GM12865 (cell line): ENCODE data around the gene IGFBP7.
"Not testable (repeated sequence)": the region's sequence is repeated elsewhere in the genome, so short reads cannot be mapped to it uniquely, and the experiment has no call there.

Experiments used
- DNase-seq: peaks from one replicate; pipeline ENCODE4 v3.0.0; 2010; ENCODE audit warnings: low read depth
- H3K4me3 ChIP-seq: 2 replicates; pipeline ENCODE4 v1.5.1; 2011; ENCODE audit warnings: mild to moderate bottlenecking, low read depth, low read length, control low read depth
- TF ChIP-seq, protein P1 (sequence below): IDR thresholded peaks from 2 replicates; pipeline ENCODE4 v1.5.1; 2011; ENCODE audit warnings: low read length, control low read depth, low read depth, inconsistent platforms; ENCODE audit not compliant: insufficient read depth; ENCODE audit errors: missing control alignments

The IGFBP7 gene

GRCh38 chr4:57068237-57068981, 41.8 kb downstream of the IGFBP7 start:
- no peak for DNase-seq
- TF ChIP-seq, protein P1, sequence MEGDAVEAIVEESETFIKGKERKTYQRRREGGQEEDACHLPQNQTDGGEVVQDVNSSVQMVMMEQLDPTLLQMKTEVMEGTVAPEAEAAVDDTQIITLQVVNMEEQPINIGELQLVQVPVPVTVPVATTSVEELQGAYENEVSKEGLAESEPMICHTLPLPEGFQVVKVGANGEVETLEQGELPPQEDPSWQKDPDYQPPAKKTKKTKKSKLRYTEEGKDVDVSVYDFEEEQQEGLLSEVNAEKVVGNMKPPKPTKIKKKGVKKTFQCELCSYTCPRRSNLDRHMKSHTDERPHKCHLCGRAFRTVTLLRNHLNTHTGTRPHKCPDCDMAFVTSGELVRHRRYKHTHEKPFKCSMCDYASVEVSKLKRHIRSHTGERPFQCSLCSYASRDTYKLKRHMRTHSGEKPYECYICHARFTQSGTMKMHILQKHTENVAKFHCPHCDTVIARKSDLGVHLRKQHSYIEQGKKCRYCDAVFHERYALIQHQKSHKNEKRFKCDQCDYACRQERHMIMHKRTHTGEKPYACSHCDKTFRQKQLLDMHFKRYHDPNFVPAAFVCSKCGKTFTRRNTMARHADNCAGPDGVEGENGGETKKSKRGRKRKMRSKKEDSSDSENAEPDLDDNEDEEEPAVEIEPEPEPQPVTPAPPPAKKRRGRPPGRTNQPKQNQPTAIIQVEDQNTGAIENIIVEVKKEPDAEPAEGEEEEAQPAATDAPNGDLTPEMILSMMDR, result no peak
- no peak overlapping the region for H3K4me3 ChIP-seq

DNA sequence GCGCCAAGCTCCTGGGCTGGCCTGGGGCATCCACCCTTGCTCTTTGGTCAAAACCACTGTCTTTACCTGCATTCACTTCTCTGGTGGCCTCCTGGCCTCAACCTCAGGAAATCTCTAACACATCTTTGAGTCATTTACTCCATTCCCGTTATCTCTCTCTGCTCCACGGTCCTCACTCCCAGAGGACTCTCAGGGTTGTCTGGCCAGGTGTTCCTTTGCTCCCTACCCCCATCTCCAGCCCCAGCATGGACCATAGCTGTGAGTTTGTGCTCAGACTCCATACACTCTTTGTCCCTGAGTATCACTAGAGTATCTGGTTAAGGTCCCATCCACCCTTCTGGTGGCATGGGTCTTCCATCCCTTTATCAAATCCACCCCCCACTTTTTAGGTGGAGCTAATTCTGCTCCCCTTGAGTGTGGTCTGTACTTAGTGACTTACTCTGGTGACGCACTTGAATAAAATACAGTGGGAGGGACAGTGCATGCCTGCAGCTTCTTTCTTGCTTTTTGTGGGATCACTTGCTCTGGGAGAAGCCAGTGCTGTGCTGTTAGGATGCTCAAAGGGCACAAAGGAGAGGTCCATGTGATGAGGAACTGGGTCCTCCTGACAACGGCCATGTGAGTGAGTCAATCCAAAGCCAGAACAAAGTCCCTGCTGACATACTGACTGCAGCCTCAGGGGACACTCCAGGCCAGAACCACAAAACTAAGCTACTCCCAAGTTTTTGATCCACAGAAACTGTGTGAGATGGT, 44.3 kb downstream of the IGFBP7 start:
- TF ChIP-seq, protein P1, result no peak
- no peak overlapping the region for H3K4me3 ChIP-seq
- DNase-seq, result no peak

GRCh38 chr4:57064811-57065711, 45.1 kb downstream of the IGFBP7 start:
- no peak for DNase-seq
- TF ChIP-seq, protein P1, result no peak
- H3K4me3 ChIP-seq, result no peak overlapping the region

GRCh38 chr4:57064120-57064519, 46.1 kb downstream of the IGFBP7 start:
- DNase-seq, result no peak
- H3K4me3 ChIP-seq, result no peak overlapping the region
- TF ChIP-seq, protein P1, result no peak

DNA sequence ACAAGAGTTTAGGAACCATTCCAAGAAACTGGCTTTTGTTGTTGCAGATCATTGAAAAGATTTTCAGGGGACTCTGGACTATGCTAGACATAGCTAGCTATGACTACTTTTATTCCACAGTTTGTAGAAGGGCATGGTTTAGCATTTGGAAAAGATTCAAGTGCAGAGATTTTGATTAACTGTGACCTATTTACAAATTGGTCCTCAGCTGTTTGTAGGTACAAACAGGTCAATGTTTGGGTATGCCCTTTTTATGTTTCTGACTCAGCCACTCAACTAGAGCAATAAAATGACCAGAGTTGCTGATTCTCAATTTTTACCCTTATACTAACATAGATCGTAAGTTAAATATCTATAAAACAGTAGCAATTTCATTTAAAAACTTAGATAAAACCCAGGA, 46.7 kb downstream of the IGFBP7 start:
- H3K4me3 ChIP-seq, result no peak overlapping the region
- TF ChIP-seq, protein P1, result no peak

GRCh38 chr4:57061395-57061794, 48.8 kb downstream of the IGFBP7 start:
- DNase-seq, result no peak
- no peak overlapping the region for H3K4me3 ChIP-seq
- TF ChIP-seq, protein P1, result no peak

More for the DNA sequence above, 46.7 kb downstream of the IGFBP7 start:
- DNase-seq, result no peak

DNA sequence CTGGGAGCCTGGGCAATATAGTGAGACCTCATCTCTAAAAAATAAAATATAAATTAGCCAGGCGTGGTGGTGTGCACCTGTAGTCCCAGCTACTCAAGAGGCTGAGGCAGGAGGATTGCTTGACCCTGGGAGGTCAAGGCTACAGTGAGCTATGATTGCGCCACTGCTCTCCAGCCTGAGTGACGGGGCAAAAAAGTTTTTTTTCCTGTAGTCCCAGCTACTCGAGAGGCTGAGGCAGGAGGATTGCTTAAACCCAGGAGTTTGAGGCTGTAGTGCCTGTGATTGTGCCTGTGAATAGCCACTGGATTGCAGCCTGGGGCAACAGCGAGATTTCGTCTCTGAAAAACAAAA, 49.5 kb downstream of the IGFBP7 start:
- not testable (repeated sequence) for H3K4me3 ChIP-seq, DNase-seq
